ENCODE results near the gene NRK.
A peak's percentile ranks its signal among the peaks of the same experiment; 100 is the strongest.
"Not testable (repeated sequence)": the region's sequence is repeated elsewhere in the genome, so short reads cannot be mapped to it uniquely, and the experiment has no call there.

NRK gene

DNA sequence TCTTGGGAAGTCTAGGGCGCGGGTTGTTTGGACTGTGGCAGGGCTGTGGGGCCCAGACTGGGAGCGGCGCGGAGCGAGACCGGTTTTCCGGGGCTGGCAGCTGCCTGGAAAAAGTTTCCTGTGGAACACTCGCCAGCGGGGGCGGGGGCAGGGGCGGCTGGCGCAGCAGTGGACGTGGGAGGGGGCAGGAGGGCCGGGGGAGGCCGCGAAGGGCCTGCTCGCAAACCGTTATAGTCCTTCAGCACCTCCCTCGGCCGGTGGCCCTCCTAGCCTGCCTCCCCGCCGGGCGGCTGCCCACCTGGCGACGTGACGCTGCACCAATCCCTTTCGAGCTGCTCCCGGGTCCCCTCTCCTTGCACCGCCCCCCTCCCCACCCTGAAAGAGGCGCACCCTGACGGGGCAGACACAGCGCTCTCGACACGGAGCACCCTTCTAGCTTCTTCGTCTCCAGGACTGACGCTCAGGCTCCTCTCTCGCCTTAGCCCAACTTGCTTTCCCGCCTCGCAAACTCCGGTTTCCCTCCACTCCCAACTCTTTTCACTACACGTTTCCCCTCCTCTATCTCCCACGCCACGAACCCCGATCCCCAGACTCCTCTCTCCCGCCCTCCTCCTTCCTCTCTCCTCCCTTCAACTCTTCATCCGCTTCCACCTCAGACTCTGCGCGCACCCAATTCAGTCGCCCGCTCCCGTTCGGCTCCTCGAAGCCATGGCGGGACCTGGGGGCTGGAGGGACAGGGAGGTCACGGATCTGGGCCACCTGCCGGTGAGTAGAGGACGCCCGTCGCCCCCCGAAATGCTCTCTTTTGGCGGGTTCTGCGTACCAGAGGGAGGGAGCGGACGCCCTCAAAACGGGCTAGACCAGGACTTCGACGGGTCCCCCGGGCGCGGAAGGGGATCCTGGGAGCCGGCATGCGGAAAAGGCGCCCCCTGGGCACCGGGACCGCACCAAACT, at the start of gene NRK:
TSS of gene NRK (plus strand) at position 402 of the 954 bp plus-strand sequence. CDS start at position 709, 307 bp downstream.
- Histone ChIP-seq H3K4me1 (ENCODE audit: control insufficient read depth, insufficient read depth, low read length) (no peaks in the 10 kb centered on the region), H3K27ac (ENCODE audit: low read depth, low read length) (no peak within 1 kb of the TSS)

GRCh38 chrX:105773801-105774200, 48.5 kb upstream of the NRK start:
- no peak overlapping the region for H3K4me3 ChIP-seq (ENCODE audit: low read length)
- H3K9ac ChIP-seq (ENCODE audit: low read length), result no peak overlapping the region
- no peak overlapping the region for H3K27ac ChIP-seq (ENCODE audit: low read depth, low read length)
- peaks cover 2% of the 10 kb centered on the region for H3K27me3 ChIP-seq (ENCODE audit: control insufficient read depth, insufficient read depth, low read length)
- no peaks in the 10 kb centered on the region for H3K36me3 ChIP-seq (ENCODE audit: control insufficient read depth, insufficient read depth, low read length)
- no peaks in the 10 kb centered on the region for H3K4me1 ChIP-seq (ENCODE audit: control insufficient read depth, insufficient read depth, low read length)

More for the DNA sequence above, at the start of gene NRK:
- peak within 1 kb of the TSS; percentile 47 for H3K4me3 ChIP-seq (ENCODE audit: low read length)
- H3K36me3 ChIP-seq (ENCODE audit: control insufficient read depth, insufficient read depth, low read length), result no peaks in the 10 kb centered on the region
- H3K27me3 ChIP-seq (ENCODE audit: control insufficient read depth, insufficient read depth, low read length), result peaks cover 11% of the 10 kb centered on the region
- H3K9ac ChIP-seq (ENCODE audit: low read length), result no peak within 1 kb of the TSS

GRCh38 chrX:105775679-105776078, 46.7 kb upstream of the NRK start:
- Histone ChIP-seq H3K9ac (ENCODE audit: low read length) (no peak overlapping the region), H3K27me3 (ENCODE audit: control insufficient read depth, insufficient read depth, low read length) (no peaks in the 10 kb centered on the region), H3K4me1 (ENCODE audit: control insufficient read depth, insufficient read depth, low read length) (no peaks in the 10 kb centered on the region), H3K27ac (ENCODE audit: low read depth, low read length) (no peak overlapping the region), H3K4me3 (ENCODE audit: low read length) (no peak overlapping the region), H3K36me3 (ENCODE audit: control insufficient read depth, insufficient read depth, low read length) (no peaks in the 10 kb centered on the region)

DNA sequence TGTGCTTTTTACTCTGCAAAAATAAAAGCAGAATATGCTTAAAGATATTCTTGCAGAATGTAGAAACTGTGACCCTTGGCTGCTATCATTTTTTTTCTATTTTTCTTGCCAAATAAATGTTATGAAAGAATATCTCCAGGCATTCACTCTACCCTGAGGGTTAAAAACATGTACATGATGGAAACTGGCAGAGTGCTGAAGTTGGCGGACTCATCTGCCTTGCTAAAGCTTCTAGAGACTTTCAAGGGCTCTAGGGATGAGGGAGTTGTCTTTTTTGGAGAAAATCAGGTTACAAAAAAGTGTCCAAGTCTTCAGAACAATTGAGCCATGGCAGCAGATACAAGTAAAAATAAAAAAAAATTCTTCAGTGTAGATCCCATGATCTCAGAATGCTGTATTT, 40.5 kb upstream of the NRK start:
- Histone ChIP-seq H3K27me3 (ENCODE audit: control insufficient read depth, insufficient read depth, low read length) (no peaks in the 10 kb centered on the region), H3K36me3 (ENCODE audit: control insufficient read depth, insufficient read depth, low read length) (no peaks in the 10 kb centered on the region), H3K4me1 (ENCODE audit: control insufficient read depth, insufficient read depth, low read length) (no peaks in the 10 kb centered on the region), H3K9ac (ENCODE audit: low read length) (no peak overlapping the region), H3K4me3 (ENCODE audit: low read length) (no peak overlapping the region), H3K27ac (ENCODE audit: low read depth, low read length) (no peak overlapping the region)

DNA sequence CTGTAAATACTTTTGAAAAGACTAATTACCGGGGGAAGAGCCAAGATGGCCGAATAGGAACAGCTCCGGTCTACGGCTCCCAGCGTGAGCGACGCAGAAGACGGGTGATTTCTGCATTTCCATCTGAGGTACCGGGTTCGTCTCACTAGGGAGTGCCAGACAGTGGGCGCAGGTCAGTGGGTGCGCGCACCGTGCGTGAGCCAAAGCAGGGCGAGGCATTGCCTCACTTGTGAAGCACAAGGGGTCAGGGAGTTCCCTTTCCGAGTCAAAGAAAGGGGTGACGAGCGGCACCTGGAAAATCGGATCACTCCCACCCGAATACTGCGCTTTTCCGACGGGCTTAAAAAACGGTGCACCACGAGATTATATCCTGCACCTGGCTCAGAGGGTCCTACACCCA, 25.5 kb upstream of the NRK start:
- H3K27ac ChIP-seq (ENCODE audit: low read depth, low read length); H3K27me3 ChIP-seq (ENCODE audit: control insufficient read depth, insufficient read depth, low read length): not testable (repeated sequence)

DNA sequence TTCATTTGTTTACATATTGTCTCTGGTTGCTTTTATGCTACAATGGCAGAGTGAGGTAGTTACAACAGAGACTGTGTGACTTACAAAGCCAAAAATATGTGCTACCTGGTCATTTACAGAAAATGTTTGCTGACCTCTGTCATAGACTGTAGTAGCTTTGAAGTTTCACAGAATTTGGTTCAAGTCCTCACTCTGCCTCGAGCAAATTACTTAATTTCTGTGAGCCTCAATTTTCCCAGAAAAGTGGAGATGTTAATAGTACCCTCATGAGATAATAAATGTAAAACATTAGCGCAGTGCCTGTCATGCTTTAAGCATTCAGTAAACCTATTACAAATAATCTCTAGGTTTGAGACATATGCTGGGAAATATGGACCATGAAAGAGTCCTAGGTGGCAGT, 18.4 kb upstream of the NRK start:
- no peaks in the 10 kb centered on the region for H3K36me3 ChIP-seq (ENCODE audit: control insufficient read depth, insufficient read depth, low read length)
- H3K27me3 ChIP-seq (ENCODE audit: control insufficient read depth, insufficient read depth, low read length), result no peaks in the 10 kb centered on the region
- H3K9ac ChIP-seq (ENCODE audit: low read length), result no peak overlapping the region
- no peak overlapping the region for H3K4me3 ChIP-seq (ENCODE audit: low read length)
- H3K4me1 ChIP-seq (ENCODE audit: control insufficient read depth, insufficient read depth, low read length), result no peaks in the 10 kb centered on the region
- H3K27ac ChIP-seq (ENCODE audit: low read depth, low read length), result no peak overlapping the region

More for the DNA sequence above, 25.5 kb upstream of the NRK start:
- not testable (repeated sequence) for H3K36me3 ChIP-seq (ENCODE audit: control insufficient read depth, insufficient read depth, low read length); H3K9ac ChIP-seq (ENCODE audit: low read length); H3K4me3 ChIP-seq (ENCODE audit: low read length); H3K4me1 ChIP-seq (ENCODE audit: control insufficient read depth, insufficient read depth, low read length)

- H3K4me3 ChIP-seq (ENCODE audit: low read length); H3K27ac ChIP-seq (ENCODE audit: low read depth, low read length); H3K36me3 ChIP-seq (ENCODE audit: control insufficient read depth, insufficient read depth, low read length); H3K9ac ChIP-seq (ENCODE audit: low read length); H3K4me1 ChIP-seq (ENCODE audit: control insufficient read depth, insufficient read depth, low read length); H3K27me3 ChIP-seq (ENCODE audit: control insufficient read depth, insufficient read depth, low read length): not testable (repeated sequence)
Observed at GRCh38 chrX:105805655-105806054, 16.7 kb upstream of the NRK start.

DNA sequence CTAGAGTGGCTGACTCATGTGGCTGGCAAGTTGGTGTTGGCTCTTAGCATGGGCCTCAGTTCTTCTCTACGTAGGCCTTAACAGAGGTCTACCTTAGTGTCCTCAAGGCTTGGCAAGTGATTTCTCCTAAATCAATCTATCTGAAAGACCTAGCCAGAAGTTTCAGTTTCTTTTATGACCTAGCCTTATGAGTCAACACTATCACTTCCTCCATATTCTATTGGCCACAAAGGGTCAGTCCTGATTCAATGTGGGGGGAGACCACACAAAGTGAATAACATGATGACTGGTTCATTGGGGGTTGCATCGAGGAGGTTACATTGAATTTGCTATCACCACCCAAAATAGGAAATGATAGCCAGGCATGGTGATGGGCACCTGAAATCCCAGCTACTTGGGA, 5.8 kb upstream of the NRK start:
- H3K9ac ChIP-seq (ENCODE audit: low read length), result no peak overlapping the region
- no peaks in the 10 kb centered on the region for H3K36me3 ChIP-seq (ENCODE audit: control insufficient read depth, insufficient read depth, low read length)

DNA sequence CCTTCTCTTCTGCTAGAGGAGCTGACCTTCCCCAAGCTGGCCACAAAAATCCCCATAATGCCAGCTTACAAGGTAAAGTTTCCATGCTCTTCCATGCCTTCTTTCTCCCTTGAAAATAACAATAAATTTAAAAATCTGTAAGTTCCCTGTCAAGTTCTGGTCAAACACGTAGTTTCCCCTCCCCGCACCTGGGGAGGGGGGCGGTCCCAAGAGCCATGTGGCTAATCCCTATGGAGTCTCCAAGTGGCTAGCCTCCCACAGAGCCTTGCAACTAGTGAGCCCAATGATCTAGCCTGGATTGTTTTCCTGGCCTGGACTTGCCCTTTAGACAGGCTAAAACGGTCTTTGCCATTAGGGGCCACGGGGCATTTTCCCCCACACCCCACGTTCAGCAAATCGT, 2.1 kb upstream of the NRK start:
- no peaks in the 10 kb centered on the region for H3K36me3 ChIP-seq (ENCODE audit: control insufficient read depth, insufficient read depth, low read length)
- H3K9ac ChIP-seq (ENCODE audit: low read length), result no peak overlapping the region
- no peaks in the 10 kb centered on the region for H3K4me1 ChIP-seq (ENCODE audit: control insufficient read depth, insufficient read depth, low read length)
- H3K27me3 ChIP-seq (ENCODE audit: control insufficient read depth, insufficient read depth, low read length), result peaks cover 11% of the 10 kb centered on the region
- H3K27ac ChIP-seq (ENCODE audit: low read depth, low read length), result no peak overlapping the region
- H3K4me3 ChIP-seq (ENCODE audit: low read length), result no peak overlapping the region

More for the DNA sequence above, 5.8 kb upstream of the NRK start:
- Histone ChIP-seq H3K27ac (ENCODE audit: low read depth, low read length) (no peak overlapping the region), H3K4me3 (ENCODE audit: low read length) (no peak overlapping the region), H3K4me1 (ENCODE audit: control insufficient read depth, insufficient read depth, low read length) (no peaks in the 10 kb centered on the region), H3K27me3 (ENCODE audit: control insufficient read depth, insufficient read depth, low read length) (peaks cover 4% of the 10 kb centered on the region)

- Histone ChIP-seq H3K4me3 (ENCODE audit: low read length) (no peak overlapping the region), H3K36me3 (ENCODE audit: control insufficient read depth, insufficient read depth, low read length) (no peaks in the 10 kb centered on the region), H3K27me3 (ENCODE audit: control insufficient read depth, insufficient read depth, low read length) (peaks cover 11% of the 10 kb centered on the region), H3K4me1 (ENCODE audit: control insufficient read depth, insufficient read depth, low read length) (no peaks in the 10 kb centered on the region), H3K9ac (ENCODE audit: low read length) (no peak overlapping the region), H3K27ac (ENCODE audit: low read depth, low read length) (no peak overlapping the region)
Observed at GRCh38 chrX:105821471-105822121, 743 bp upstream of the NRK start.

GRCh38 chrX:105823092-105823455, 735 bp downstream of the NRK start:
- Histone ChIP-seq H3K4me3 (ENCODE audit: low read length) (peak overlapping the region; percentile 47), H3K27ac (ENCODE audit: low read depth, low read length) (no peak overlapping the region)

GRCh38 chrX:105829011-105829410, 6.7 kb downstream of the NRK start:
- no peaks in the 10 kb centered on the region for H3K4me1 ChIP-seq (ENCODE audit: control insufficient read depth, insufficient read depth, low read length)
- H3K36me3 ChIP-seq (ENCODE audit: control insufficient read depth, insufficient read depth, low read length), result no peaks in the 10 kb centered on the region
- H3K9ac ChIP-seq (ENCODE audit: low read length), result no peak overlapping the region
- no peaks in the 10 kb centered on the region for H3K27me3 ChIP-seq (ENCODE audit: control insufficient read depth, insufficient read depth, low read length)
- no peak overlapping the region for H3K4me3 ChIP-seq (ENCODE audit: low read length)
- H3K27ac ChIP-seq (ENCODE audit: low read depth, low read length), result no peak overlapping the region

More at GRCh38 chrX:105823092-105823455, 735 bp downstream of the NRK start:
- no peaks in the 10 kb centered on the region for H3K4me1 ChIP-seq (ENCODE audit: control insufficient read depth, insufficient read depth, low read length)
- H3K36me3 ChIP-seq (ENCODE audit: control insufficient read depth, insufficient read depth, low read length), result no peaks in the 10 kb centered on the region
- H3K27me3 ChIP-seq (ENCODE audit: control insufficient read depth, insufficient read depth, low read length), result peaks cover 11% of the 10 kb centered on the region
- H3K9ac ChIP-seq (ENCODE audit: low read length), result no peak overlapping the region

Data from rectal smooth muscle tissue (tissue), 1 donor.